Mesodermal cell (in vitro differentiated cells): Measurements from ENCODE around the gene CFB.
"Not testable (repeated sequence)": the region's sequence is repeated elsewhere in the genome, so short reads cannot be mapped to it uniquely, and the experiment has no call there.

Experiments used
- H3K27ac ChIP-seq: 2 replicates; pipeline ENCODE4 v1.7.0; 2013; ENCODE audit warnings: mild to moderate bottlenecking, low read depth, low read length, moderate library complexity; ENCODE audit not compliant: severe bottlenecking
- H3K36me3 ChIP-seq: 2 replicates; pipeline ENCODE4 v1.7.1; 2013; ENCODE audit warnings: mild to moderate bottlenecking, low read length, moderate library complexity; ENCODE audit not compliant: control insufficient read depth, insufficient read depth
- H3K4me1 ChIP-seq: one replicate; pipeline ENCODE4 v1.7.1; 2013; ENCODE audit warnings: mild to moderate bottlenecking, low read length; ENCODE audit not compliant: insufficient read depth, control insufficient read depth, poor library complexity, severe bottlenecking
- H3K4me3 ChIP-seq: 2 replicates; pipeline ENCODE4 v1.7.0; 2013; ENCODE audit warnings: low read length, control low read depth, mild to moderate bottlenecking; ENCODE audit not compliant: insufficient read depth, poor library complexity, severe bottlenecking; ENCODE audit errors: extremely low read depth
- H3K9me3 ChIP-seq: 2 replicates; pipeline ENCODE4 v1.7.1; 2013; ENCODE audit warnings: mild to moderate bottlenecking, low read length, moderate library complexity; ENCODE audit not compliant: control insufficient read depth
- WGBS, 2 experiments: methylation state at CpG; one replicate each; pipeline ENCODE4 v1.1.5; 2013; ENCODE audit warnings: missing lambda C conversion rate in 2 of 2; ENCODE audit not compliant: insufficient coverage in 2 of 2; 5-methylcytosine and 5-hydroxymethylcytosine counted together

The CFB gene

GRCh38 chr6:31901953-31902643, 43.8 kb upstream of the CFB start, which contains the start of gene ZBTB12:
Gene ZBTB12 (minus strand): TSS chr6:31902086. CDS start chr6:31901305, 781 bp downstream.
- Histone ChIP-seq H3K4me3 (peak within 1 kb of the TSS; percentile 59), H3K36me3 (peaks cover 3% of the 10 kb centered on the region), H3K27ac (peak within 1 kb of the TSS; percentile 49), H3K4me1 (peaks cover 14% of the 10 kb centered on the region), H3K9me3 (no peaks in the 10 kb centered on the region)
- 1 to 2% methylated on average over 31 to 45 of the region's 77 CpGs for WGBS, 2 experiments

DNA sequence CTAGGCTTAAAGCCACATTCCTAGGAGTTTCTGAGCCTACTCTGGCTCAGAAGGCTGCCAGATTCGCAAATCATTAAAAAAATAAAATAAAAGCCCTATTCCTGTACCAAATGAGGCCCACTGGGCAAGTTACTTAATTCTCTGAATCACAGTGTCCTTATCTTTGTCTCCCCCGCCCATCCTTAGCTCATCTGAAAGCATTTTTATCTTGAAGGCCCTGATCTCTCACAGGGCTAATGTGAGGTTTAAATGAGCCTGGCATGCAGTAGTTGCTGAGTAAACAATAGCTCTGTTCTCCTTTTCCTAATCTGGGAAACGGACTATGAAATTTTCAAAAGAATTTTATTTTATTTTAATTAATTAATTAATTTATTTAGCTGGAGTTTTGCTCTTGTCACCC, 41.9 kb upstream of the CFB start:
- 80 to 90% methylated on average over 1 of the region's 3 CpGs for WGBS, 2 experiments
- Histone ChIP-seq H3K27ac (no peak overlapping the region), H3K4me3 (no peak overlapping the region), H3K4me1 (peaks cover 10% of the 10 kb centered on the region), H3K9me3 (no peaks in the 10 kb centered on the region), H3K36me3 (peaks cover 3% of the 10 kb centered on the region)

DNA sequence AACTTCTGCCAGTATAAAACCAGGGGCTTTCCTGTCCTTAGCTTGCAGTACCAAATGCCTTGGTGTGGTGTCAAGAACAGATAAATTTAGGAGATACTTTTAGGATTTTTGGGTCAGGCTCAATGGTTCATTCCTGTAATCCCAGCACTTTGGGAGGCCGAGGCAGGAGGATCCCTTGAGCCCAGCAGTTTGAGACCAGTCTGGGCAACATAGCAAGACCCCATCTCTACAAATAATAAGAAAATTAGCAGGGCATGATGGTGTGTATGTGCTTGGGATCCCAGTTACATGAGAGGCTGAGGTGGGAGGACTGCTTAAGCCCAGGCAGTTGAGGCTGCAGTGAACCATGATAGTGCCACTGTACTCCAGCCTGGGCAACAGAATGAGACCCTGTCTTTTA, 40.9 kb upstream of the CFB start:
- no peak overlapping the region for H3K4me3 ChIP-seq
- peaks cover 2% of the 10 kb centered on the region for H3K4me1 ChIP-seq
- no peaks in the 10 kb centered on the region for H3K9me3 ChIP-seq
- no peak overlapping the region for H3K27ac ChIP-seq
- H3K36me3 ChIP-seq: no peaks in the 10 kb centered on the region
- no CpG with 5 or more reads among the region's 1 CpG for WGBS, 2 experiments

DNA sequence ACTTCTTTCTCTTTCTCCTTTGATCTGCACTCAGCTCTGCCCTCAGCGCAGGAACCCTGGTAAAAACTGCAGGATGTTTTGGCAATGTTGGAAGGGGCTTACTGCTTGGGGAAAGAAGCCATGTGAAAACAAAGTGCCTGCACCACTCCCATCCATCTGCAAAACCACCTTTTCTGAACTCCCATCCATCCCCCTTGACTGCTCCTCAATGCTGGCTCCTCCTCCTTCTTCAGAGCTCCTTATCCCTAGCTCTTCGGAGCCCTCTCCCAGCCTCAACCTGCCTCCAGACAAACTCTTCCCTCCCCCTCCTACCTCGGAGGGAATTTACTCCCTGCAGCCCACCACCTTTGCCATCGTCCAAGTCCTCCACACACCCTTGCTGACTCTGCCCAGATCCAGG, 39.8 kb upstream of the CFB start:
- H3K4me3 ChIP-seq: no peak overlapping the region
- no peaks in the 10 kb centered on the region for H3K9me3 ChIP-seq
- WGBS, 2 experiments: 0 to 11% methylated on average over 2 to 3 of the region's 4 CpGs
- no peak overlapping the region for H3K27ac ChIP-seq
- H3K36me3 ChIP-seq: no peaks in the 10 kb centered on the region
- H3K4me1 ChIP-seq: peaks cover under 1% of the 10 kb centered on the region

DNA sequence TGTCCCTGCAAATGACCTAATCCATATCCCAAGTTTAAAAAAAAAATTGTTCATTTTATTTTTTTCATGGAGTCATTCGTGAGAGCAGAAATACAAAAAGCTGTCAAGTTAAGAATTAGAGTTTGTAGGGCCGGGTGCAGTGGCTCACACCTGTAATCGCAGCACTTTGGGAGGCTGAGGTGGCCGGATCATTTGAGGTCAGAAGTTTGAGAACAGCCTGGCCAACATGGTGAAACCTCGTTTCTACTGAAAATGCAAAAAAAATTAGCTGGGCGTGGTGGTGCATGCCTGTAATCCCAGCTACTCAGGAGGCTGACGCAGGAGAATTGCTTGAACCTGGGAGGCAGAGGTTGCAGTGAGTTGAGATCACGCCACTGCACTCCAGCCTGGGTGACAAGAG, 39.2 kb upstream of the CFB start:
- not testable (repeated sequence) for H3K4me1 ChIP-seq, H3K9me3 ChIP-seq, H3K27ac ChIP-seq, H3K4me3 ChIP-seq, H3K36me3 ChIP-seq
- 88 to 92% methylated on average over 7 of the region's 8 CpGs for WGBS, 2 experiments

DNA sequence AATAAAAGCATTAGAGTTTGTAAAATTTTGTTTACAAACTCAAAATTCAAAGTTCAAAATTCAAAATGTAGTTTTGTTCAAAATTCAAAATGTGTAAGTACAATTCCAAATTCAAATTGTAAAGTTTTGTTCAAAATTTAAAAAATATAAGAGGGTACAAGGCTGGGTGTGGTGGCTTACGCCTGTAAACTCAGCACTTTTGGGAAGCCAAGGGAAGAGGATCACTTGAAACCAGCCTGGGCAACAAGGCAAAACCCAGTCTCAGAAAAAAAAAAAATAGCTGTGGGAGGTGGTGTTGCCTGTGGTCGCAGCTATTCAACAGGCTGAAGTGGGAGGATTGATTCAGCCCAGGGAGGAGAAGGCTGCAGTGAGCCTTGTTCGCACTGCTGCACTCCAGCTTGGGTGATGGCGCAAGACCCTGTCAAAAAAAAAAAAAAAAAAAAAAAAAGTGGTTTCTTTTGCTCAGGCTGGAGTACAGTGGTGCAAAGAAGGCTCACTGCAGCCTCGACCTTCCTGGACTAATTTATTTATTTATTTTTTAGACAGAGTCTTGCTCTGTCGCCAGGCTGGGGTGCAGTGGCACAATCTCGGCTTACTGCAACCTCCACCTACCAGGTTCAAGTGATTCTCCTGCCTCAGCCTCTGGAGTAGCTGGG, 38.6 kb upstream of the CFB start:
- H3K27ac ChIP-seq: no peak overlapping the region
- no peak overlapping the region for H3K4me3 ChIP-seq
- no peaks in the 10 kb centered on the region for H3K9me3 ChIP-seq
- WGBS, 2 experiments: 74 to 100% methylated on average over 2 to 4 of the region's 7 CpGs
- H3K36me3 ChIP-seq: no peaks in the 10 kb centered on the region
- H3K4me1 ChIP-seq: no peaks in the 10 kb centered on the region

- 86% methylated on average over 3 of the region's 5 CpGs; no CpG with 5 or more reads in 1 of the 2 experiments for WGBS, 2 experiments
- H3K4me1 ChIP-seq, H3K36me3 ChIP-seq, H3K4me3 ChIP-seq, H3K9me3 ChIP-seq, H3K27ac ChIP-seq: not testable (repeated sequence)
These were observed 37.6 kb upstream of the CFB start for GRCh38 chr6:31908255-31908654.

- Histone ChIP-seq H3K9me3 (no peaks in the 10 kb centered on the region), H3K27ac (no peak overlapping the region), H3K36me3 (no peaks in the 10 kb centered on the region), H3K4me3 (no peak overlapping the region), H3K4me1 (no peaks in the 10 kb centered on the region)
- WGBS, 2 experiments: 93% methylated on average over 2 of the region's 4 CpGs; no CpG with 5 or more reads in 1 of the 2 experiments
These were observed 37.1 kb upstream of the CFB start for GRCh38 chr6:31908791-31909190.

- not testable (repeated sequence) for H3K27ac ChIP-seq, H3K36me3 ChIP-seq, H3K4me1 ChIP-seq, H3K9me3 ChIP-seq, H3K4me3 ChIP-seq
- WGBS, 2 experiments: 81 to 84% methylated on average over 7 of the region's 7 CpGs
These were observed 36.6 kb upstream of the CFB start for GRCh38 chr6:31909298-31909697.

DNA sequence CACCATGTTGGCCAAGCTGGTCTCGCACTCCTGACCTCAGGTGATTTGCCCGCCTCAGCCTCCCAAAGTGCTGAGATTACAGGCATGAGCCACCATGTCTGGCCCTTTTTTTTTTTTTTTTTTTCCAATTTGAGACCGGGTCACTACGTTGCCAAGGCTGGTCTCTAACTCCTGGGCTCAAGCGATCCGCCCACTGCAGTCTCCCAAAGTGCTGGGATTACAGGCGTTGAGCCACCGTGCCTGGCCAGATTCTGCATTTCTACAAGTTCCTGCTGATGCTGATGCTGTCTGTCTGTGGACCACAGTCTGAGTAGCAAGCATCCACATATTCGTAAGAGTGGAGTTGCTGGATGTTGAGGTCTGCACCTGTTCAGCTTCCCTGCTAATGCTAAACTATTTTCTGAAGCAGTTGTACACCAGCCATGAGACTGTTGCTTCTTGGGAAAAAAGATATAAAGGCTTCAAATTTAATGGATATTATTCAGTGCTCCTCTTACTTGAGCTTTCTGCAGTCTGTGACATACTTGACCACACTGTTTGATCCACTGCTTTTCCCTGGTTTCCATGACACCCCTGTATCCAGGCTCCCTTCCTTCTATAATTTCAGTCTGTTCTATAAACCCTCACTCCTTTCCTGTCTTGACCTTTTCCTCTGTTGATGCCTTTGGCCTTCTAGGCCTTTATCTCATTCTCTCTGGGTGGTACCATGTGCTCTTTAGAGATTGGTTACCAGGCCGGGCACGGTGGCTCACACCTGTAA, 33.9 kb upstream of the CFB start:
- no peak overlapping the region for H3K27ac ChIP-seq
- H3K4me3 ChIP-seq: no peak overlapping the region
- no peaks in the 10 kb centered on the region for H3K36me3 ChIP-seq
- WGBS, 2 experiments: 77 to 81% methylated on average over 10 to 11 of the region's 11 CpGs
- H3K4me1 ChIP-seq: no peaks in the 10 kb centered on the region
- H3K9me3 ChIP-seq: no peaks in the 10 kb centered on the region

DNA sequence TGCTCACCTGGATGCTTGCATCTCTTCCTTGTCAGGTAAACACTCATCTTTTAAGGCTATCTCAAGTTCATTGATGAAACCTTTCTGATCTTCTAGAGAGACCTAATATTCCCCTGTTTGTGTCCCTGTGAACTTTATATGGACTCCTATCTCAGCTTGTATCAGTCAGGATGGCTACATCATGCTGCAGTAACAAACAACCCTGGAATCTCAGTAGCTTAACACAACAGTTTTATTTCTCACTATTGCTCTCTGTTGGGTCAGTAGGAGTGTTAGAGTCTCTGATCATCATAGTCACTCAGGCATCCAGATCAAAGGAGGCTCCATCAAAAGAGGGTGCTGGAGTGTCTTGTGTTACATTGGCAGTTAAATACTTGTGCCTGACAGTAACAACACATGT, 30.5 kb upstream of the CFB start:
- no peaks in the 10 kb centered on the region for H3K9me3 ChIP-seq

More for the DNA sequence above, 30.5 kb upstream of the CFB start:
- H3K4me1 ChIP-seq: no peaks in the 10 kb centered on the region
- H3K36me3 ChIP-seq: no peaks in the 10 kb centered on the region
- H3K27ac ChIP-seq: no peak overlapping the region
- H3K4me3 ChIP-seq: no peak overlapping the region
